GM12878 (cell line): ENCODE data around the gene QPRT. TPM values are rescaled to one million over a fixed set of nuclear protein-coding genes. Genes with fewer than 3 reads are reported as not detected.

Experiments
- CHD1 ChIP-seq: IDR thresholded peaks from 2 replicates; pipeline ENCODE4 v1.6.1; 2012; ENCODE audit warnings: low read depth, low read length, improper control_type of control experiment
- CREM ChIP-seq: IDR thresholded peaks from 2 replicates; pipeline ENCODE4 v1.6.1; 2014; ENCODE audit warnings: antibody characterized with exemption, low read depth
- EP300 ChIP-seq, 2 experiments: fragments of 150-350 bp in 1 of 2; IDR thresholded peaks; 2 replicates each; pipeline ENCODE4 v1.6.1; 2011 to 2012; ENCODE audit warnings: low read depth in 2 of 2, low read length in 2 of 2, borderline replicate concordance in 1 of 2, improper control_type of control experiment in 1 of 2, inconsistent platforms in 1 of 2; ENCODE audit not compliant: control insufficient read depth in 1 of 2
- HDGF ChIP-seq: fragments of 450-650 bp; IDR thresholded peaks from 2 replicates; pipeline ENCODE4 v1.6.1; 2016; ENCODE audit warnings: antibody characterized with exemption
- IKZF1 ChIP-seq: fragments of 450-650 bp; conservative IDR thresholded peaks from 2 replicates; pipeline ENCODE4 v1.6.1; 2017; ENCODE audit warnings: antibody characterized with exemption, mild to moderate bottlenecking
- IRF3 ChIP-seq: fragments of 450-650 bp; IDR thresholded peaks from 2 replicates; pipeline ENCODE4 v1.6.1; 2014; ENCODE audit warnings: mild to moderate bottlenecking
- MTA3 ChIP-seq: IDR thresholded peaks from 2 replicates; pipeline ENCODE4 v1.6.1; 2012; ENCODE audit warnings: low read length, inconsistent platforms, borderline replicate concordance
- NFXL1 ChIP-seq: fragments of 450-650 bp; IDR thresholded peaks from 2 replicates; pipeline ENCODE4 v1.6.1; 2017; ENCODE audit warnings: antibody characterized with exemption, mild to moderate bottlenecking, borderline replicate concordance
- NR2C1 ChIP-seq: fragments of 450-650 bp; IDR thresholded peaks from 2 replicates; pipeline ENCODE4 v1.6.1; 2017; ENCODE audit warnings: antibody characterized with exemption, mild to moderate bottlenecking, moderate library complexity
- PKNOX1 ChIP-seq: fragments of 450-650 bp; IDR thresholded peaks from 2 replicates; pipeline ENCODE4 v1.6.1; 2016; ENCODE audit warnings: mild to moderate bottlenecking
- RFX5 ChIP-seq: IDR thresholded peaks from 2 replicates; pipeline ENCODE4 v1.6.1; 2011; ENCODE audit warnings: low read depth, low read length, improper control_type of control experiment
- SUZ12 ChIP-seq: fragments of 200-600 bp; sonication (generic); IDR thresholded peaks from one replicate; pipeline ENCODE4 v1.6.1; 2018; ENCODE audit warnings: antibody characterized with exemption, mild to moderate bottlenecking; ENCODE audit not compliant: unreplicated experiment
- TCF3 ChIP-seq: IDR thresholded peaks from 2 replicates; pipeline ENCODE4 v1.6.1; 2012; ENCODE audit warnings: low read depth, mild to moderate bottlenecking, low read length, borderline replicate concordance; ENCODE audit not compliant: insufficient read depth
- ZBED1 ChIP-seq: IDR thresholded peaks from 2 replicates; pipeline ENCODE4 v1.6.1; 2016; ENCODE audit warnings: borderline replicate concordance
- ZNF274 ChIP-seq: IDR thresholded peaks from one replicate; pipeline ENCODE4 v1.8.0; 2011; ENCODE audit not compliant: insufficient read length, insufficient read depth
- polyA plus RNA-seq, 11 experiments: library from polyadenylated mRNA; depleted of rRNA in 4 of 11; unstranded in 6 of 11; stranded (reverse) in 5 of 11; fragments of >200 nt; fragmentation: Nextera tagmentation in 4 of 11; fragmentation: Illumina TruSeq in 1 of 11; extraction: Ambion mirVana in 4 of 11; extraction: Trizol in 1 of 11; gene quantifications; 1 replicate in 1 of 11; 2 replicates in 10 of 11; pipeline versions ENCODE4 v1.2.1 to v1.2.3, GENCODE V29; 2011 to 2016; ENCODE audit warnings: inconsistent platforms in 2 of 11, missing spikeins in 2 of 11, low read depth in 1 of 11
- total RNA-seq, 4 experiments: library from RNA; depleted of rRNA in 3 of 4; stranded (reverse); fragments of >200 nt in 3 of 4; fragmentation: Illumina TruSeq in 1 of 4; extraction: Trizol in 1 of 4; gene quantifications; 2 replicates each; pipeline versions ENCODE4 v1.2.1 to v1.2.3, GENCODE V29; 2013 to 2021

The QPRT gene
- total and polyA plus RNA-seq, 10 of the 15 experiments (the other 5 are each of a cell fraction or from before 2014, with no cell fraction given) = 2.7 to 43.0 (median 31.3) TPM

- no peak for TF ChIP-seq IKZF1
- TF ChIP-seq ZBED1 = peak; percentile 34; the same call in 1 of the 2 replicates
- TF ChIP-seq EP300 (IDR thresholded peaks at IDR 0.05; ENCODE audit: borderline replicate concordance in 1 of 2, control insufficient read depth in 1 of 2, low read depth in 2 of 2, low read length in 2 of 2) = no peak
- no peak for TF ChIP-seq MTA3
- no peak for TF ChIP-seq RFX5
- no peak for TF ChIP-seq CHD1
- TF ChIP-seq ZNF274 = no peak
- TF ChIP-seq SUZ12 = no peak
- TF ChIP-seq TCF3 = peak; percentile 67
- TF ChIP-seq NFXL1 = no peak
- TF ChIP-seq NR2C1 = no peak
- no peak for TF ChIP-seq IRF3
- no peak for TF ChIP-seq HDGF
- no peak for TF ChIP-seq PKNOX1
- no peak for TF ChIP-seq CREM
Measured at GRCh38 chr16:29667755-29668154, 11.2 kb upstream of the QPRT start (continued).
